ENCODE data around the gene CASR. TPM values are rescaled to one million over a fixed set of nuclear protein-coding genes. Genes with fewer than 3 reads are reported as not detected.

The CASR gene
- total RNA-seq, 2 experiments from 2014 or later = not detected

- ChIA-PET CTCF (interaction anchor here (2.2 kb wide), 1 partner anchor 197 kb away, joined by 11 read pairs; no protein-coding TSS in a partner anchor), POLR2A (no interaction called here)
These were observed 115.7 kb downstream of the CASR start for GRCh38 chr3:122299215-122299614.

GRCh38 chr3:122299872-122300460, 116.5 kb downstream of the CASR start:
- ChIA-PET POLR2A (no interaction called here), CTCF (interaction anchor here (0.5 to 2.2 kb wide), 6 partner anchors 14 to 693 kb away, joined by 3 to 11 read pairs (median 4); no protein-coding TSS in a partner anchor)

- CTCF ChIA-PET = interaction anchor here (1.5 kb wide), 1 partner anchor 13 kb away, joined by 4 read pairs; no protein-coding TSS in a partner anchor
These were observed 117.6 kb downstream of the CASR start for GRCh38 chr3:122301063-122301462.

GRCh38 chr3:122305818-122306621, 122.6 kb downstream of the CASR start:
- ChIA-PET POLR2A (no interaction called here), CTCF (interaction anchor here (1.7 kb wide), 1 partner anchor 46 kb away, joined by 5 read pairs; no protein-coding TSS in a partner anchor)

More at GRCh38 chr3:122301063-122301462, 117.6 kb downstream of the CASR start:
- POLR2A ChIA-PET = no interaction called here

GRCh38 chr3:122306622-122306953, 123.1 kb downstream of the CASR start:
- ChIA-PET CTCF (interaction anchor here (1.7 kb wide), 1 partner anchor 47 kb away, joined by 5 read pairs; no protein-coding TSS in a partner anchor), POLR2A (no interaction called here)

GRCh38 chr3:122307094-122307687, 123.7 kb downstream of the CASR start:
- ChIA-PET CTCF (interaction anchor here (1.7 kb wide), 1 partner anchor 47 kb away, joined by 5 read pairs; no protein-coding TSS in a partner anchor), POLR2A (no interaction called here)

GRCh38 chr3:122307976-122308375, 124.5 kb downstream of the CASR start:
- ChIA-PET CTCF (no interaction called here), POLR2A (no interaction called here)

- ChIA-PET POLR2A (no interaction called here), CTCF (interaction anchor here (0.7 kb wide), 1 partner anchor 285 kb away, joined by 3 read pairs; no protein-coding TSS in a partner anchor)
These were observed 126.9 kb downstream of the CASR start for GRCh38 chr3:122310361-122310760.

- ChIA-PET CTCF (no interaction called here), POLR2A (no interaction called here)
These were observed 129.4 kb downstream of the CASR start for GRCh38 chr3:122312826-122313225.

GRCh38 chr3:122313281-122313680, 129.8 kb downstream of the CASR start:
- ChIA-PET CTCF (interaction anchor here (0.9 to 1.5 kb wide), 2 partner anchors 12 to 71 kb away, joined by 3 to 4 read pairs; partner anchors contain the start of gene FAM162A), POLR2A (no interaction called here)

GRCh38 chr3:122314228-122314876, 130.9 kb downstream of the CASR start:
- CTCF ChIA-PET = interaction anchor here (0.9 to 1.5 kb wide), 2 partner anchors 13 to 70 kb away, joined by 3 to 4 read pairs; partner anchors contain the start of gene FAM162A

GRCh38 chr3:122315619-122316018, 132.2 kb downstream of the CASR start:
- CTCF ChIA-PET = no interaction called here
- POLR2A ChIA-PET = no interaction called here

More at GRCh38 chr3:122314228-122314876, 130.9 kb downstream of the CASR start:
- POLR2A ChIA-PET = no interaction called here

- CTCF ChIA-PET = no interaction called here
- POLR2A ChIA-PET = no interaction called here
These were observed 132.9 kb downstream of the CASR start for GRCh38 chr3:122316368-122316767.

- CTCF ChIA-PET = interaction anchor here (0.7 kb wide), 1 partner anchor 772 kb away, joined by 3 read pairs; no protein-coding TSS in a partner anchor
These were observed 135.2 kb downstream of the CASR start for GRCh38 chr3:122318620-122319019.

GRCh38 chr3:122322095-122323075, 138.9 kb downstream of the CASR start:
- CTCF ChIA-PET = no interaction called here
- POLR2A ChIA-PET = no interaction called here

More at GRCh38 chr3:122318620-122319019, 135.2 kb downstream of the CASR start:
- POLR2A ChIA-PET = no interaction called here

- ChIA-PET POLR2A (no interaction called here), CTCF (no interaction called here)
These were observed 141.4 kb downstream of the CASR start, which contains the start of gene CSTA for GRCh38 chr3:122324871-122325323. Gene CSTA (plus strand): TSS chr3:122325248. CDS start chr3:122325293, 45 bp downstream.

GRCh38 chr3:122325769-122326168, 142.3 kb downstream of the CASR start:
- CTCF ChIA-PET = no interaction called here
- POLR2A ChIA-PET = no interaction called here

GRCh38 chr3:122331886-122332285, 148.4 kb downstream of the CASR start:
- CTCF ChIA-PET = no interaction called here
- POLR2A ChIA-PET = no interaction called here

- ChIA-PET CTCF (no interaction called here), POLR2A (no interaction called here)
These were observed 149.1 kb downstream of the CASR start for GRCh38 chr3:122332551-122332950.
